ENCODE measurements around the gene EMILIN2. TPM values are rescaled to one million over a fixed set of nuclear protein-coding genes. Genes with fewer than 3 reads are reported as not detected.

The EMILIN2 gene
- total and polyA plus RNA-seq, 2 donors (not counting 3 experiments of a cell fraction or from before 2014, with no cell fraction given) = 9.4 to 13.4 TPM

DNA sequence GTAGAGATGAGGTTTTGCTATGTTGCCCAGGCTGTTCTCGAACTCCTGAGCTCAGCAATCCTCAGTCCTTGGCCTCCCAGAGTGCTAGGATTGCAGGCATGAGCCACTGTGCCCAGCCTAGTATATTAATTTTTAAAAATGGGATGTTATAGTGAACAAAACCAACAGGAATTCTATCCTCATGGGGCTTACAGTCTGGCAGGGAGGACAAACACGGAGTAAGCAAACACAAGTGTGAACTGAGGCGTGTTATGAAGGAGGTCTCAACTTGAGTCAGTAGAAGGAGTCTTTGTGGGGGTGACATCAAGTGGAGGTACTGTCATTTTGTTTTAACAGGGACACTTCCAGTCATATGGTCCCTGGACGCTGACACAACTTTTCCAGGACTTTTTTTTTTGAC, 33.1 kb downstream of the EMILIN2 start:
- ChIA-PET POLR2A (no interaction called here), CTCF (interaction anchor here (1.2 kb wide), 1 partner anchor 9 kb away, joined by 3 read pairs; no protein-coding TSS in a partner anchor)
- no peaks in the 10 kb centered on the region for H3K9me1 ChIP-seq (replicated peaks; ENCODE audit: control insufficient read depth, extremely low read depth, insufficient read depth, low read length)
- intact Hi-C loops (cut with micrococcal nuclease) = no loop called here
- H2AFZ ChIP-seq (ENCODE audit: low read depth, low read length) = no peak overlapping the region
- no peak for TF ChIP-seq POLR2AphosphoS5 (IDR thresholded peaks at IDR 0.05; ENCODE audit: insufficient read depth, low read depth, low read length)
- TF ChIP-seq GATA2 (IDR thresholded peaks at IDR 0.05; ENCODE audit: insufficient read depth, insufficient read length, low read depth, low read length) = no peak
- H3K4me2 ChIP-seq (ENCODE audit: insufficient read depth, low read length) = no peak overlapping the region
- H3K27me3 ChIP-seq (ENCODE audit: control insufficient read depth in 2 of 2, insufficient read depth in 2 of 2, low read length in 2 of 2) = peaks cover 2 to 4% of the 10 kb centered on the region in 2 experiments
- dilution Hi-C loops (cut with MboI; ENCODE audit: extremely low pct_ligation_motif_present, low sequenced_read_pairs) = no loop called here
- FAIRE-seq = no peak
- H3K9me3 ChIP-seq (replicated peaks; ENCODE audit: control insufficient read depth, insufficient read depth, low read length) = no peaks in the 10 kb centered on the region
- H3K79me2 ChIP-seq (ENCODE audit: control insufficient read depth, insufficient read depth, low read length) = no peaks in the 10 kb centered on the region
- H4K20me1 ChIP-seq (replicated peaks; ENCODE audit: control insufficient read depth, extremely low read depth, insufficient read depth, low read length) = no peaks in the 10 kb centered on the region
- H3K4me1 ChIP-seq (ENCODE audit: control insufficient read depth, extremely low read depth, insufficient read depth, low read length) = no peaks in the 10 kb centered on the region
- DNase-seq (ENCODE audit: low read depth, low spot score) = no peak
- no peak overlapping the region for H3K9ac ChIP-seq (replicated peaks; ENCODE audit: extremely low read depth, insufficient read depth, low read length)
- no peak overlapping the region for H3K27ac ChIP-seq (ENCODE audit: insufficient read depth, low read depth, low read length)
- no peaks in the 10 kb centered on the region for H3K36me3 ChIP-seq (ENCODE audit: control insufficient read depth in 2 of 2, extremely low read depth in 1 of 2, insufficient read depth in 2 of 2, low read length in 2 of 2)
- H3K4me3 ChIP-seq (replicated peaks in 1 of 3; ENCODE audit: insufficient read depth in 1 of 3, low read depth in 1 of 3, low read length in 3 of 3) = no peak overlapping the region
- BruUV-seq (replicated peaks) = no TSS peak

GRCh38 chr18:2880473-2880872, 33.7 kb downstream of the EMILIN2 start:
- TF ChIP-seq MAX (IDR thresholded peaks at IDR 0.05; ENCODE audit: insufficient read depth, insufficient read length) (no peak), MYC (IDR thresholded peaks at IDR 0.05; ENCODE audit: low read depth, low read length) (no peak), POLR2A (IDR thresholded peaks at IDR 0.05; ENCODE audit: low read depth, low read length) (no peak), POLR2AphosphoS5 (IDR thresholded peaks at IDR 0.05; ENCODE audit: insufficient read depth, low read depth, low read length) (no peak), EZH2 (IDR thresholded peaks at IDR 0.05; ENCODE audit: borderline replicate concordance, low read depth, low read length, severe bottlenecking) (no peak), CTCF (IDR thresholded peaks at IDR 0.05; ENCODE audit: extremely low read depth in 1 of 2, insufficient read depth in 1 of 2, low read depth in 1 of 2, low read length in 2 of 2) (no peak), JUN (IDR thresholded peaks at IDR 0.05; ENCODE audit: borderline replicate concordance, insufficient read depth, insufficient read length, low read depth) (no peak), FOS (IDR thresholded peaks at IDR 0.05; ENCODE audit: borderline replicate concordance, insufficient read depth, low read length) (no peak), GATA2 (IDR thresholded peaks at IDR 0.05; ENCODE audit: insufficient read depth, insufficient read length, low read depth, low read length) (no peak)

More at GRCh38 chr18:2880473-2880872, 33.7 kb downstream of the EMILIN2 start:
- H2AFZ ChIP-seq (ENCODE audit: low read depth, low read length) = no peak overlapping the region
- no peak for DNase-seq (ENCODE audit: low read depth, low spot score)
- no peaks in the 10 kb centered on the region for H3K9me3 ChIP-seq (replicated peaks; ENCODE audit: control insufficient read depth, insufficient read depth, low read length)
- dilution Hi-C loops (cut with MboI; ENCODE audit: extremely low pct_ligation_motif_present, low sequenced_read_pairs) = no loop called here
- H3K4me2 ChIP-seq (ENCODE audit: insufficient read depth, low read length) = no peak overlapping the region
- peaks cover 2 to 4% of the 10 kb centered on the region in 2 experiments for H3K27me3 ChIP-seq (ENCODE audit: control insufficient read depth in 2 of 2, insufficient read depth in 2 of 2, low read length in 2 of 2)
- no peaks in the 10 kb centered on the region for H3K9me1 ChIP-seq (replicated peaks; ENCODE audit: control insufficient read depth, extremely low read depth, insufficient read depth, low read length)
- no peaks in the 10 kb centered on the region for H4K20me1 ChIP-seq (replicated peaks; ENCODE audit: control insufficient read depth, extremely low read depth, insufficient read depth, low read length)
- ChIA-PET POLR2A (no interaction called here), CTCF (no interaction called here)
- intact Hi-C loops (cut with micrococcal nuclease) = no loop called here
- no peaks in the 10 kb centered on the region for H3K79me2 ChIP-seq (ENCODE audit: control insufficient read depth, insufficient read depth, low read length)
- FAIRE-seq = no peak
- H3K27ac ChIP-seq (ENCODE audit: insufficient read depth, low read depth, low read length) = no peak overlapping the region
- H3K4me3 ChIP-seq (replicated peaks in 1 of 3; ENCODE audit: insufficient read depth in 1 of 3, low read depth in 1 of 3, low read length in 3 of 3) = no peak overlapping the region
- no peaks in the 10 kb centered on the region for H3K36me3 ChIP-seq (ENCODE audit: control insufficient read depth in 2 of 2, extremely low read depth in 1 of 2, insufficient read depth in 2 of 2, low read length in 2 of 2)
- H3K9ac ChIP-seq (replicated peaks; ENCODE audit: extremely low read depth, insufficient read depth, low read length) = no peak overlapping the region
- H3K4me1 ChIP-seq (ENCODE audit: control insufficient read depth, extremely low read depth, insufficient read depth, low read length) = no peaks in the 10 kb centered on the region
- BruUV-seq (replicated peaks) = no TSS peak
